Erythroblast (primary cell): ENCODE data around the gene EPGN.

Experiments
- GATA1 ChIP-seq: IDR thresholded peaks from 2 replicates; pipeline ENCODE4 v1.6.1; 2011; ENCODE audit warnings: low read depth, mild to moderate bottlenecking, control low read depth, low read length, moderate library complexity
- POLR2A ChIP-seq: IDR thresholded peaks from 2 replicates; pipeline ENCODE4 v1.6.1; 2011; ENCODE audit warnings: mild to moderate bottlenecking, low read length

GRCh38 chr4:74260036-74260435 lies 48.2 kb upstream of the EPGN start:
- no peak for TF ChIP-seq POLR2A
- TF ChIP-seq GATA1 = no peak
